Epithelial cell of alveolus of lung (primary cell): ENCODE results near the gene FAM110C. TPM values are rescaled to one million over a fixed set of nuclear protein-coding genes. Genes with fewer than 3 reads are reported as not detected.

Source experiments
- total RNA-seq: library from RNA; depleted of rRNA; stranded (reverse); fragments of >200 nt; gene quantifications from 2 replicates; pipeline ENCODE4 v1.2.1, GENCODE V29; 2015

The FAM110C gene, protein sequence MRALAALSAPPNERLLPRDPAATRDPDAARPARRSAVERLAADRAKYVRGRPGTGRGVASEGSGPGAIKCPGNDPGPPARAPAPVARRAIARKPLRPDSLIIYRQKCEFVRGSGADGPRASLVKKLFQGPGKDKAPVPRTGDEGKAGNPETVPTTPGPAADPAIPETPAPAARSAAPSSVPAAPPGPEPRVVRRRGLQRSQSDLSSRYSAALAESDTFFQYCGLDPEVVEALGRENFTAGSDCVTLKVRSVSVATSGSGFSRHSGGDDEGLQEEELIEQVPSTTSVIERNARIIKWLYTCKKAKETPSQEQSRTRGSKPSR
- under 0.01 and 0.16 TPM in 2 replicates for total RNA-seq

DNA sequence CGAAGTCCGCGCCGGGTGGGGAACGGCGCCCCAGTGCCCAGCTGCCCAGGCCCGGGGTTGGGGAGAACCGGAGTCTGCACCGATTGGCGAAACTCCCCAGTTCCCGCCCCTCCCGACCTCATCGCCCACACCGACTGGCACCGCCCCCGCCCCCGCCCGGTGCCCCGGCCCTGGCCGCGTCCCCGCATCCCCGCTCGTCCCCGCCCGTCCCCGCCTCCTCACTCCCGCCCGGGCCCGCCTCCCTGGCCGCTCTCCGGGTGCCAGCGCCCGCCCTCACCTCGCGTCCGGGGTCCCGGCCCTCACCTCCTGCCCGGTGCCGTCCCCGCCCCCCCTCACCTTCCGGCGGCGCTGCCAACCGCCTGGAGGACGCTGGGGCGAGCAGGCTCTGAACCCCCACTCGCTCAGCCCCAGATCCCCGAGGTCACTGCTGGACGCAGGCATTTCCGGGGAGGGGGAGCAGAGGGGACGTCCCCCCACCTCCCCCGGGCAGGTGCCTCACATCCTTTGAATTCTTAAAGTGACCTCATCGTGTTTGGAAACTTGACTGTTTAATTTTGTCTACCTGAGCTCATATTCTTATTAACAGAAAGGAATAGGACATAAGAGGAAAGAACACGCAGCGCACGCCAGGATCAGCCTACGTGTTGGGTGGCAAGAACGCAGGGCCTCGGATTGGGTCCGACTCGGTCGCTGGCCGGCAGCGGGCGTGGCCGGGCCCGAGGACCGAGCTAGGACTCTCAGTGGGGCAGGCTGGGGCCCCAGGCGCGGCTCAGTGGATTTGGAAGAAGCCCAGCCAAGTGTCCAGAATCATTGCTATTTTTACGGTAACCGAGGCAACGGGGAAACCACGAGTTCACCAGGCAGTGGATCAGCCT lies at the start of gene FAM110C:
FAM110C (minus strand) TSS at position 35 of the 875 bp plus-strand sequence. CDS start 120 bp downstream, outside the sequence.

Other genes starting within 250 kb of the FAM110C start
- gene SH3YL1, start 217.5 kb upstream of the FAM110C start, total RNA-seq = 12.7 and 30.3 TPM in 2 replicates
- gene ACP1, start 218.4 kb upstream of the FAM110C start, total RNA-seq = 91.1 and 110 TPM in 2 replicates
- 1.2 TPM in 1 of 2 replicates, not detected in the other for gene ALKAL2, start 241.6 kb upstream of the FAM110C start, total RNA-seq